SU-DHL-6 (cell line): ENCODE results near the gene ULK3.

ENCODE experiments used
- H2AFZ ChIP-seq: fragments of 200-600 bp; sonication (generic); 2 replicates; pipeline ENCODE4 v1.6.1; 2014; ENCODE audit warnings: low read depth, mild to moderate bottlenecking, moderate library complexity, mixed read lengths, antibody characterized with exemption, low read length; ENCODE audit not compliant: severe bottlenecking
- H3F3A ChIP-seq: fragments of 200-600 bp; shearing (Covaris generic); 2 replicates; pipeline ENCODE4 v1.6.0; 2016; ENCODE audit warnings: antibody characterized with exemption, mild to moderate bottlenecking; ENCODE audit not compliant: insufficient read depth
- H3K27ac ChIP-seq: fragments of 200-600 bp; sonication (generic); 2 replicates; pipeline ENCODE4 v1.5.1; 2016; ENCODE audit warnings: low read depth, mild to moderate bottlenecking, low read length, moderate library complexity, mixed read lengths
- H3K27me3 ChIP-seq: fragments of 200-600 bp; sonication (generic), shearing (Covaris generic); 2 replicates; pipeline ENCODE4 v1.6.0; 2014; ENCODE audit warnings: mild to moderate bottlenecking, low read length
- H3K36me3 ChIP-seq: fragments of 200-600 bp; sonication (generic); 2 replicates; pipeline ENCODE4 v1.6.1; 2014; ENCODE audit warnings: mild to moderate bottlenecking, low read length, mixed read lengths
- H3K4me2 ChIP-seq: fragments of 300-600, 200-600 bp; shearing (Covaris generic), sonication (generic); 2 replicates; pipeline ENCODE4 v1.6.0; 2014; ENCODE audit warnings: low read length, low read depth, mild to moderate bottlenecking; ENCODE audit not compliant: poor library complexity, severe bottlenecking
- H3K4me3 ChIP-seq: fragments of 200-600 bp; sonication (generic); 2 replicates; pipeline ENCODE4 v1.5.1; 2014; ENCODE audit warnings: antibody characterized with exemption, low read length, mild to moderate bottlenecking, mixed read lengths; ENCODE audit not compliant: insufficient read depth, poor library complexity, severe bottlenecking
- H3K79me2 ChIP-seq: fragments of 200-600 bp; sonication (generic); 2 replicates; pipeline ENCODE4 v1.6.1; 2014; ENCODE audit warnings: mild to moderate bottlenecking, low read length, moderate library complexity; ENCODE audit not compliant: insufficient read depth
- H3K9ac ChIP-seq: fragments of 200-600 bp; sonication (generic); 2 replicates; pipeline ENCODE4 v1.7.0; 2014; ENCODE audit warnings: mild to moderate bottlenecking, low read length
- H3K9me2 ChIP-seq: fragments of 200-600 bp; sonication (generic); replicated peaks from 2 replicates; pipeline ENCODE4 v1.6.1; 2014; ENCODE audit warnings: low read length; ENCODE audit not compliant: insufficient read depth
- H3K9me3 ChIP-seq: fragments of 200-600 bp; sonication (generic); 2 replicates; pipeline ENCODE4 v1.6.1; 2014; ENCODE audit warnings: low read length, mixed read lengths; ENCODE audit not compliant: insufficient read depth
- H4K20me1 ChIP-seq: fragments of 200-600 bp; sonication (generic); 2 replicates; pipeline ENCODE4 v1.6.1; 2014; ENCODE audit warnings: low read depth, mild to moderate bottlenecking, antibody characterized with exemption, low read length, moderate library complexity, mixed read lengths
- EZH2phosphoT487 ChIP-seq: fragments of 200-600 bp; sonication (generic), shearing (Covaris generic); conservative IDR thresholded peaks from 2 replicates; pipeline ENCODE4 v1.6.1; 2018; ENCODE audit warnings: mild to moderate bottlenecking, antibody characterized with exemption, low read length, moderate library complexity, mixed read lengths
- TF ChIP-seq, protein P1 (sequence below): fragments of 200-600 bp; sonication (generic); IDR thresholded peaks from one replicate; pipeline ENCODE4 v1.5.1; 2017; ENCODE audit warnings: antibody characterized with exemption, mild to moderate bottlenecking, low read length, moderate library complexity; ENCODE audit not compliant: insufficient read depth, poor library complexity, severe bottlenecking

Gene ULK3

DNA sequence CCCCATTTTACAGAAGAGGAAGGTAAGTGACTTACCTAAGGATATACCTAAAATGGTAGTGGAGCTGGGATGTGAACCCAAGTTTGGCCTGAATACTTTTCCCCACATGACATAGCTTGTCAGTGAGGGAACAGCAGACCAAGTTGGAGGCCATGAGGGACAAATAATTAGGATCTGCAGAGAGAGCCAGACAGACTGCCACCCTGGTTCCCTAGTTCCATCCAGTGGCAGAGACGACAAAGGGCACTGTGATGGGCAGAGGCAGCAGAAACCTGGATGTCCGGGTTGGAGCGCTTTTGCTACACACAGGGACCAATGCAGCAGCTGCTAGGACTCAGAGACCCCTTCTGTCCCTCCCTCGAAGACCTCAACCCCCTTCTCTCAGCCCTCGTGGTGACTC lies 15.3 kb downstream of the ULK3 start:
- Histone ChIP-seq H3K27me3 (no peaks in the 10 kb centered on the region), H3K4me3 (no peak overlapping the region)

GRCh38 chr15:74826921-74827320 lies 16.0 kb downstream of the ULK3 start:
- Histone ChIP-seq H3K27me3 (no peaks in the 10 kb centered on the region), H3K79me2 (no peaks in the 10 kb centered on the region), H3K36me3 (no peaks in the 10 kb centered on the region), H3F3A (no peaks in the 10 kb centered on the region), H3K9ac (no peak overlapping the region), H3K4me3 (no peak overlapping the region), H3K4me2 (no peak overlapping the region), H4K20me1 (no peaks in the 10 kb centered on the region), H3K9me2 (no peaks in the 10 kb centered on the region), H2AFZ (no peak overlapping the region), H3K9me3 (no peaks in the 10 kb centered on the region), H3K27ac (no peak overlapping the region)
- TF ChIP-seq EZH2phosphoT487: no peak

More for the DNA sequence above, 15.3 kb downstream of the ULK3 start:
- Histone ChIP-seq H3K79me2 (no peaks in the 10 kb centered on the region), H3K9me3 (no peaks in the 10 kb centered on the region), H3K9ac (no peak overlapping the region), H2AFZ (no peak overlapping the region), H4K20me1 (no peaks in the 10 kb centered on the region), H3K4me2 (no peak overlapping the region), H3K9me2 (no peaks in the 10 kb centered on the region), H3K36me3 (no peaks in the 10 kb centered on the region), H3F3A (no peaks in the 10 kb centered on the region), H3K27ac (no peak overlapping the region)
- TF ChIP-seq, protein P1, sequence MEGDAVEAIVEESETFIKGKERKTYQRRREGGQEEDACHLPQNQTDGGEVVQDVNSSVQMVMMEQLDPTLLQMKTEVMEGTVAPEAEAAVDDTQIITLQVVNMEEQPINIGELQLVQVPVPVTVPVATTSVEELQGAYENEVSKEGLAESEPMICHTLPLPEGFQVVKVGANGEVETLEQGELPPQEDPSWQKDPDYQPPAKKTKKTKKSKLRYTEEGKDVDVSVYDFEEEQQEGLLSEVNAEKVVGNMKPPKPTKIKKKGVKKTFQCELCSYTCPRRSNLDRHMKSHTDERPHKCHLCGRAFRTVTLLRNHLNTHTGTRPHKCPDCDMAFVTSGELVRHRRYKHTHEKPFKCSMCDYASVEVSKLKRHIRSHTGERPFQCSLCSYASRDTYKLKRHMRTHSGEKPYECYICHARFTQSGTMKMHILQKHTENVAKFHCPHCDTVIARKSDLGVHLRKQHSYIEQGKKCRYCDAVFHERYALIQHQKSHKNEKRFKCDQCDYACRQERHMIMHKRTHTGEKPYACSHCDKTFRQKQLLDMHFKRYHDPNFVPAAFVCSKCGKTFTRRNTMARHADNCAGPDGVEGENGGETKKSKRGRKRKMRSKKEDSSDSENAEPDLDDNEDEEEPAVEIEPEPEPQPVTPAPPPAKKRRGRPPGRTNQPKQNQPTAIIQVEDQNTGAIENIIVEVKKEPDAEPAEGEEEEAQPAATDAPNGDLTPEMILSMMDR: no peak
- no peak for TF ChIP-seq EZH2phosphoT487

- no peaks in the 10 kb centered on the region for H3K79me2 ChIP-seq
- H3K9me3 ChIP-seq: no peaks in the 10 kb centered on the region
- no peaks in the 10 kb centered on the region for H3K36me3 ChIP-seq
- no peaks in the 10 kb centered on the region for H4K20me1 ChIP-seq
- H3K27me3 ChIP-seq: no peaks in the 10 kb centered on the region
- no peak within 1 kb of the TSS for H3K4me3 ChIP-seq
- H3F3A ChIP-seq: no peaks in the 10 kb centered on the region
- no peak for TF ChIP-seq EZH2phosphoT487
- TF ChIP-seq, protein P1: no peak
- no peak within 1 kb of the TSS for H3K4me2 ChIP-seq
- H3K9me2 ChIP-seq: no peaks in the 10 kb centered on the region
- H3K27ac ChIP-seq: no peak within 1 kb of the TSS
- H2AFZ ChIP-seq: no peak within 1 kb of the TSS
- H3K9ac ChIP-seq: no peak within 1 kb of the TSS
Measured at GRCh38 chr15:74826364-74826819, 16.6 kb downstream of the ULK3 start, which contains the start of gene CPLX3. Gene CPLX3, plus strand, starts transcription at chr15:74826627. Its CDS starts 77 bp downstream, at chr15:74826704.

DNA sequence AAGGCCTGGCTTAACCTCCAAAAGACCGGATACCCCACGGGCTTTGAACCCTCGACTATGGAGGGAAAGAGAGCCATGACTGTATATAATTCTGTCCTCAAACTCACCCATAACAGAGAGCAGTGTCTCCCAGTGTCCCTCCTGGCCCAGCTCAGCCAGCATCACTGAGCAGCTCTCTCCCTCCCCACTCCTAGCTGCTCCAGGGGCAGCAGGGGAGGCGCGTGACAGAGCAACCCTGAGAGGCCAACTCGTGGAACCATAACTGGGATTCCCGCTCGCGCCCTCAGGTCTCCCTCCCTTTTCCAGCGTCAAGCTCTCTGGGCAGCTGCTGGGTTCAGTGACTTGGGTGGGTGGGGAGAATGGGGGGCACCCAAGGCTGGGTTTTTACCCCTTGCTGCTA lies 17.1 kb downstream of the ULK3 start:
- Histone ChIP-seq H3K27ac (no peak overlapping the region), H3K36me3 (no peaks in the 10 kb centered on the region), H3K9ac (no peak overlapping the region), H3K27me3 (no peaks in the 10 kb centered on the region), H3K79me2 (no peaks in the 10 kb centered on the region), H2AFZ (no peak overlapping the region), H3K4me2 (no peak overlapping the region), H3K9me2 (no peaks in the 10 kb centered on the region), H3K9me3 (no peaks in the 10 kb centered on the region), H3F3A (no peaks in the 10 kb centered on the region), H4K20me1 (no peaks in the 10 kb centered on the region), H3K4me3 (no peak overlapping the region)
- no peak for TF ChIP-seq EZH2phosphoT487
- TF ChIP-seq, protein P1: no peak
